DOHH2 (cell line): ENCODE results near the gene MLIP.

ENCODE experiments used
- EZH2phosphoT487 ChIP-seq: fragments of 200-600 bp; sonication (generic); IDR thresholded peaks from 2 replicates; pipeline ENCODE4 v1.6.1; 2017; ENCODE audit warnings: borderline replicate concordance, mild to moderate bottlenecking, antibody characterized with exemption, low read length, moderate library complexity, mixed read lengths
- TF ChIP-seq, protein P1 (sequence below): fragments of 200-600 bp; sonication (generic); IDR thresholded peaks from one replicate; pipeline ENCODE4 v1.5.1; 2014; ENCODE audit warnings: antibody characterized with exemption, mild to moderate bottlenecking, low read depth, low read length; ENCODE audit not compliant: poor library complexity, severe bottlenecking

DNA sequence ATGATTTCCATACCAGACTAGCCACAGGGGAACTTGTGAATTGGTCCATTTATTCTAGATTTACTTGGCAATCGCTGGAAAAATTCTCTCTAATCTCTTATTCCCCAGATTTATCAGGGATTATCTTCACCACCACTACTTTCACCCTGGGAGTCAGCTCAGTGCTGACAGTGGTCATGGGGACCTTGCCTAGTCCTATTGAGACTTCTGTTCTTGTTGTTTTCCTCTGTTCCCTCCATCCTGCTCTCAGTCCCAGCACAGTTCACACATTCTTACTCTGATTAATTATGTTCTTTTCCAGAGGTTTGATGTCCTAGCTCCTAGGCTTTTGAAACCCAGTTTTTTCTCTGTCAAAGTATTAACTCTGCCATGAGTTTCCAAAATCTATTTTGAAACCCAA lies 103.0 kb downstream of the MLIP start:
- TF ChIP-seq, protein P1, sequence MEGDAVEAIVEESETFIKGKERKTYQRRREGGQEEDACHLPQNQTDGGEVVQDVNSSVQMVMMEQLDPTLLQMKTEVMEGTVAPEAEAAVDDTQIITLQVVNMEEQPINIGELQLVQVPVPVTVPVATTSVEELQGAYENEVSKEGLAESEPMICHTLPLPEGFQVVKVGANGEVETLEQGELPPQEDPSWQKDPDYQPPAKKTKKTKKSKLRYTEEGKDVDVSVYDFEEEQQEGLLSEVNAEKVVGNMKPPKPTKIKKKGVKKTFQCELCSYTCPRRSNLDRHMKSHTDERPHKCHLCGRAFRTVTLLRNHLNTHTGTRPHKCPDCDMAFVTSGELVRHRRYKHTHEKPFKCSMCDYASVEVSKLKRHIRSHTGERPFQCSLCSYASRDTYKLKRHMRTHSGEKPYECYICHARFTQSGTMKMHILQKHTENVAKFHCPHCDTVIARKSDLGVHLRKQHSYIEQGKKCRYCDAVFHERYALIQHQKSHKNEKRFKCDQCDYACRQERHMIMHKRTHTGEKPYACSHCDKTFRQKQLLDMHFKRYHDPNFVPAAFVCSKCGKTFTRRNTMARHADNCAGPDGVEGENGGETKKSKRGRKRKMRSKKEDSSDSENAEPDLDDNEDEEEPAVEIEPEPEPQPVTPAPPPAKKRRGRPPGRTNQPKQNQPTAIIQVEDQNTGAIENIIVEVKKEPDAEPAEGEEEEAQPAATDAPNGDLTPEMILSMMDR, result no peak
- TF ChIP-seq EZH2phosphoT487, result no peak
